GM18505 (cell line): ENCODE data around the gene C1QA.
"Not testable (repeated sequence)": the region's sequence is repeated elsewhere in the genome, so short reads cannot be mapped to it uniquely, and the experiment has no call there.

Experiments used
- ATAC-seq: cut with Tn5 transposase; IDR thresholded peaks from one replicate; pipeline ENCODE4 v1.9.1; 2021; ENCODE audit not compliant: unreplicated experiment
- POLR2A ChIP-seq: IDR thresholded peaks from 4 replicates; pipeline ENCODE4 v1.6.1; 2011; ENCODE audit warnings: borderline replicate concordance; ENCODE audit not compliant: insufficient read depth, insufficient read length; ENCODE audit errors: extremely low read depth

Gene C1QA

DNA sequence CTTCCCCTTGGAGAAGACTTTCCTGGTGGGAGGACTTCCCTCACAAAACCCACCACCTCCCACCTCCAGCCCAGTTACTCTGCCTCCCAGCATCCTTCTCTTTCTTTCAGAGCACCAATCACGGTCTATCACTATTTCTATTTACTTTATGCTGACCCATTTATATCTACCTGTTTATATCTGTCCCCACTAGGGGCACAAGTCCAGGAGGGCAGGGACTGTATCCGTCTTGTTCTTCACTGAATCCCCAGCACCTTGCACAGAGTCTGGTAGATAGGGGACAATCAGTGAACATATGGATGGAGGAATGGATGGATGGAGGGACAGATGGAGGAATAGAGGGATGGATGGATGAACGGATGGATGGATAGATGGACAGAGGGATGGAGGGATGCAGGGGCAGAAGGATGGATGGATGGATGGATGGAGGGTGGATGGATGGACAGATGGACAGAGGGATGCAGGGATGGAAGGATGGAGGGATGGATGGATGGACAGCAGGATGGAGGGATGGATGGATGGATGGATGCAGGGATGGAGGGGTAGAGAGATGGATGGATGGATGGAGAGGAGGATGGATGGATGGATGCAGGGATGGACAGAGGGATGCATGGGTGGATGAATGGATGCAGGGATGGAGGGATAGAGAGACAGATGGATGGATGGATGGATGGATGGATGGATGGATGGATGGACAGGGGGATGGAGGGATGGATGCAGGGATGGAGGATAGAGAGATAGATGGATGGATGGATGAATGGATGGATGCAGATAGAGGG, 22.1 kb downstream of the C1QA start:
- TF ChIP-seq POLR2A = no peak
- ATAC-seq = no peak

DNA sequence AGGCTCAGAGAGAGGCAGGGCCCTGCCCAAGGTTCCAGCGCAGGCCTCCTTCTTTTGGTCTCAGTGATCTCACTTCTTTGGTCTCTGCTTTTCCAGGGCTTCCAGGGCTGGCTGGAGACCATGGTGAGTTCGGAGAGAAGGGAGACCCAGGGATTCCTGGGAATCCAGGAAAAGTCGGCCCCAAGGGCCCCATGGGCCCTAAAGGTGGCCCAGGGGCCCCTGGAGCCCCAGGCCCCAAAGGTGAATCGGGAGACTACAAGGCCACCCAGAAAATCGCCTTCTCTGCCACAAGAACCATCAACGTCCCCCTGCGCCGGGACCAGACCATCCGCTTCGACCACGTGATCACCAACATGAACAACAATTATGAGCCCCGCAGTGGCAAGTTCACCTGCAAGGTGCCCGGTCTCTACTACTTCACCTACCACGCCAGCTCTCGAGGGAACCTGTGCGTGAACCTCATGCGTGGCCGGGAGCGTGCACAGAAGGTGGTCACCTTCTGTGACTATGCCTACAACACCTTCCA, 24.4 kb downstream of the C1QA start:
- ATAC-seq = no peak

GRCh38 chr1:22661880-22662279, 25.5 kb downstream of the C1QA start:
- no peak for ATAC-seq
- TF ChIP-seq POLR2A = no peak

More for the DNA sequence above, 24.4 kb downstream of the C1QA start:
- no peak for TF ChIP-seq POLR2A

GRCh38 chr1:22662318-22662717, 25.9 kb downstream of the C1QA start:
- no peak for ATAC-seq
- no peak for TF ChIP-seq POLR2A

GRCh38 chr1:22662986-22663408, 26.6 kb downstream of the C1QA start:
- TF ChIP-seq POLR2A = no peak
- no peak for ATAC-seq

GRCh38 chr1:22665752-22666151, 29.3 kb downstream of the C1QA start:
- TF ChIP-seq POLR2A = no peak
- no peak for ATAC-seq

DNA sequence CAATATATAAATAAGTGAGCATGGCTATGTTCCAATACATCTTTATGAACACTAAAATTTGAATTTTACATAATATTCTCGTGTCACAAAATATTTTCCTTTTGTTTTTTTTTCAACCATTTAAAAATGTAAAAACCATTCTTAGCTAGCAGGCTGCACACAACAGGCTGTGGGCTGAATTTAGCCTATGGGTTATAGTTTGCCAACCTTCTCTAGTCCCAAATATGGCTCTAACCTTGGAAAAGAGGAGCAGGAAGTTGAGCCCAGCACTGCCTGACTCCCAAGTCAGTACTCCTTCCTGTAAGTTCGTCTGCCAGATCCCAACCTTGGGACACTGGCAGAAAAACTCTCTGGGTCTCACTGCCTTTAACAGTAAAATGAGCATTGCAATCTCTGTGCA, 30.0 kb downstream of the C1QA start:
- TF ChIP-seq POLR2A = no peak
- no peak for ATAC-seq

DNA sequence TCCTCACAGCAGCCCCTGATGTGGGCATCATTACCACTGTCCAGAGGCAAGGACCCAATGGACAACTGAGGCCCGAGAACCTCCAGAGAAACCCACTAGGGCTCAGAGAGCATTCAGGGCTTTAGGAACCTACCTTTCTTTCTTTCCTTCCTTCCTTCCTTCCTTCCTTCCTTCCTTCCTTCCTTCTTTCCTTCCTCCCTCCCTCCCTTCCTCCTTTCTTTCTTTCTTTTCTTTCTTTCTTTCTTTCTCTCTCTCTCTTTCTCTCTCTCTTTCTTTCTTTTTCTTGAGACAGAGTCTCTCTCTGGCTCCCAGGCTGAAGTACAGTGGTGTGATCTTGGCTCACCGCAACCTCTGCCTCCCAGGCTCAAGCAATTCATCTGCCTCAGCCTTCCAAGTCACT, 32.4 kb downstream of the C1QA start:
- ATAC-seq = not testable (repeated sequence)

- no peak for ATAC-seq
- no peak for TF ChIP-seq POLR2A
Measured at GRCh38 chr1:22670352-22670975, 34.0 kb downstream of the C1QA start.

DNA sequence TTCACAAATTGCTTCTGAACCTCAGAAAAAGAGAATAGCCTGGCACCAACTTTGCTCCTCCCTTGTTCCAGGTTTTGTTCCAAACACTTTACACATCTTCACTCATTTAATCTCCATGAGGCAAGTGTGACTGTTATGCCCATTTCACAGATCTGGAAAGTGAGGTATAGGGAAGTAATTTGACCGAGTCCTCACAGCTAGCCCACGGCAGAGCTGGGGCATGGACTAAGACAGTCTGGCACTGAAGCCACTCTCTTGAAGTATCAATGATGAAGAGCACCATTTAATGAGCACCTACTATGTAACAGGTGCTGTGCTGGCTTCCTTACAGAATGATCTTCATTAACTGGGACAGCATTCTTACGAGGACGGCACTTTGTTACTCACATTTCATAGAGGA, 35.6 kb downstream of the C1QA start:
- no peak for ATAC-seq
- TF ChIP-seq POLR2A = no peak

DNA sequence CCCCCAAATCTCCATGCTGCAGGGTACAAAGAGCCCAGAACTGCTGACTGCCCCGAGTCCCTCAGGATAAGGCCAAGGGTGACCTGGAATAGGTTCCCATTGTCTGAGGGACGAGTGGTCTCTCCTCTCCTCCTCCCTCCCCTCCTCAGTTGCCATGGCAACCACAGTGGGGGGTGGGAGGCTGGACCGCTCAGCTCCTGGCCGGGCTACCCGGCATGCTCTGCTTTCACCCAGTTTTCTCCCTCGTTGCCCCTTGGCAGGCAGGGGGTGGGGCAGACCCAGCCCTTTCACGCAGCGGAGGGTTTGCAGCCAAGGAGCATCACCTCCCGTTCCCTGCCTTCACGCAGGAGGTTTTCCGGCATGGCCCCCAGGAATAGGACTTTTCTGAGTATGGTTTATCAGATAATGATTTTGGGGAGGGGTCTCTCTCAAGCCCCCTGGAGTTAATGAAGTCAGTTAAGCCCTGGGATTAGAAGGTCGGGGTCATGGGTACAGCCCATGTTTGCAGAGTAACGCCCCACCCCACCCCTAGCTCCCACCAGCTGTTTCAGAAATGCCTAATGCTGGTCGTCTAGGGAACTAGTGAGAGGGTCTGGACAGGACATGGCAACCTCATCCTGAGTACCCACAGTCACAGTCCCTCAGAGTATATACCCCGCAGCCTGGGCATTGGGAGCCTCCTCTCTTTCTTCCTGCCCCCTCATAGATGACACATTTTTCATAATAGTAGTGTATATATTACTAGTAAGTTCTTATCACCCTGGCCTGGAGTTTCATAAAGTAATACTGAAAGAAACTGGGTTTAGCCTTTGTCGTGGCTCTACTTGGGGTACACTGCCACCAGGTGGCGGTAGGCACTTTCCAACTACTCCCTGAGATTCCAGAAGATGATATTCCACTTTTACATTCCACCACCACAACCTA, 37.3 kb downstream of the C1QA start:
- no peak for ATAC-seq

GRCh38 chr1:22674410-22674749, 38.0 kb downstream of the C1QA start:
- TF ChIP-seq POLR2A = no peak
- ATAC-seq = no peak

More for the DNA sequence above, 37.3 kb downstream of the C1QA start:
- TF ChIP-seq POLR2A = no peak

DNA sequence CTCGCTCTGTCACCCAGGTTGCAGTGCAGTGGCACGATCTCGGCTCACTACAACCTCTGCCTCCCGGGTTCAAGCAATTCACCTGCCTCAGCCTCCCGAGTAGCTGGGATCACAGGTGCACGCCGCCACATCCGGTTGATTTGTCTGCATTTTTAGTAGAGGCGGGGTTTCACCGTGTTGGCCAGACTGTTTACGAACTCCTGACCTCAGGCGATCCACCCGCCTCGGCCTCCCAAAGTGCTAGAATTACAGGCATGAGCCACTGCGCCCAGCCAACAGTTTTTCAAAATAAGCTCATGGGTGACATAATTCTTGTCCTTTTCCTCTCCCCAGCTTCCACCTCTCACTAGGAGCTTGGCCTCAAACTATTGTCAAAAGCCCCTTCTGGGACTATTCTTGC, 39.7 kb downstream of the C1QA start:
- not testable (repeated sequence) for ATAC-seq
